Osteoblast (primary cell): Measurements from ENCODE around the gene SAP30BP. TPM values are rescaled to one million over a fixed set of nuclear protein-coding genes. Genes with fewer than 3 reads are reported as not detected.

Source experiments
- DNase-seq: peaks from one replicate; pipeline ENCODE4 v3.0.0; 2011; ENCODE audit warnings: low spot score, mixed read lengths; ENCODE audit not compliant: insufficient read length; ENCODE audit errors: missing footprints
- H2AFZ ChIP-seq: 2 replicates; pipeline ENCODE4 v1.6.0; 2011; ENCODE audit warnings: mild to moderate bottlenecking, low read length
- H3K27ac ChIP-seq: 2 replicates; pipeline ENCODE4 v1.5.1; 2011; ENCODE audit warnings: mild to moderate bottlenecking, low read depth, low read length, moderate library complexity
- H3K27me3 ChIP-seq: 2 replicates; pipeline ENCODE4 v1.6.0; 2012; ENCODE audit warnings: mild to moderate bottlenecking, control low read depth, inconsistent platforms, low read length, moderate library complexity; ENCODE audit not compliant: insufficient read depth
- H3K36me3 ChIP-seq: 2 replicates; pipeline ENCODE4 v1.5.1; 2011; ENCODE audit warnings: mild to moderate bottlenecking, low read length, control low read depth, moderate library complexity; ENCODE audit not compliant: insufficient read depth
- H3K4me1 ChIP-seq: 2 replicates; pipeline ENCODE4 v1.5.1; 2011; ENCODE audit warnings: mild to moderate bottlenecking, low read length, control low read depth, moderate library complexity; ENCODE audit not compliant: insufficient read depth
- H3K4me2 ChIP-seq: 2 replicates; pipeline ENCODE4 v1.6.0; 2011; ENCODE audit warnings: mild to moderate bottlenecking, low read length; ENCODE audit not compliant: insufficient read depth
- H3K4me3 ChIP-seq: fragments of 200-600 bp; sonication (generic); 3 replicates; pipeline ENCODE4 v1.5.1; 2012; ENCODE audit warnings: mild to moderate bottlenecking, low read length, inconsistent platforms; ENCODE audit not compliant: insufficient read depth
- H3K79me2 ChIP-seq: 2 replicates; pipeline ENCODE4 v1.6.0; 2012; ENCODE audit warnings: mild to moderate bottlenecking, low read length, control low read depth, inconsistent platforms; ENCODE audit not compliant: insufficient read depth
- H3K9me3 ChIP-seq: 2 replicates; pipeline ENCODE4 v1.5.1; 2011; ENCODE audit warnings: low read depth, low read length, control low read depth
- H4K20me1 ChIP-seq: 2 replicates; pipeline ENCODE4 v1.6.0; 2012; ENCODE audit warnings: mild to moderate bottlenecking, low read length, control low read depth; ENCODE audit not compliant: insufficient read depth
- total RNA-seq: library from RNA; depleted of rRNA; stranded (reverse); fragments of >200 nt; gene quantifications from 2 replicates; pipeline ENCODE4 v1.2.3, GENCODE V29; 2012
- TF ChIP-seq, protein P1 (sequence below): IDR thresholded peaks from 2 replicates; pipeline ENCODE4 v1.5.1; 2011; ENCODE audit warnings: mild to moderate bottlenecking, low read depth, low read length, moderate library complexity; ENCODE audit errors: extremely low read depth

Gene SAP30BP
- total RNA-seq, 1 donor, result 48.1 TPM

- no peak for DNase-seq
- Histone ChIP-seq H3K36me3 (peaks cover 27% of the 10 kb centered on the region), H3K27me3 (no peaks in the 10 kb centered on the region), H2AFZ (no peak overlapping the region), H3K4me1 (peaks cover 11% of the 10 kb centered on the region), H3K4me3 (no peak overlapping the region), H3K9me3 (no peaks in the 10 kb centered on the region), H4K20me1 (no peaks in the 10 kb centered on the region), H3K79me2 (peaks cover 18% of the 10 kb centered on the region), H3K4me2 (no peak overlapping the region), H3K27ac (no peak overlapping the region)
- TF ChIP-seq, protein P1, sequence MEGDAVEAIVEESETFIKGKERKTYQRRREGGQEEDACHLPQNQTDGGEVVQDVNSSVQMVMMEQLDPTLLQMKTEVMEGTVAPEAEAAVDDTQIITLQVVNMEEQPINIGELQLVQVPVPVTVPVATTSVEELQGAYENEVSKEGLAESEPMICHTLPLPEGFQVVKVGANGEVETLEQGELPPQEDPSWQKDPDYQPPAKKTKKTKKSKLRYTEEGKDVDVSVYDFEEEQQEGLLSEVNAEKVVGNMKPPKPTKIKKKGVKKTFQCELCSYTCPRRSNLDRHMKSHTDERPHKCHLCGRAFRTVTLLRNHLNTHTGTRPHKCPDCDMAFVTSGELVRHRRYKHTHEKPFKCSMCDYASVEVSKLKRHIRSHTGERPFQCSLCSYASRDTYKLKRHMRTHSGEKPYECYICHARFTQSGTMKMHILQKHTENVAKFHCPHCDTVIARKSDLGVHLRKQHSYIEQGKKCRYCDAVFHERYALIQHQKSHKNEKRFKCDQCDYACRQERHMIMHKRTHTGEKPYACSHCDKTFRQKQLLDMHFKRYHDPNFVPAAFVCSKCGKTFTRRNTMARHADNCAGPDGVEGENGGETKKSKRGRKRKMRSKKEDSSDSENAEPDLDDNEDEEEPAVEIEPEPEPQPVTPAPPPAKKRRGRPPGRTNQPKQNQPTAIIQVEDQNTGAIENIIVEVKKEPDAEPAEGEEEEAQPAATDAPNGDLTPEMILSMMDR, result no peak
Observed at GRCh38 chr17:75662511-75662910, 4.6 kb upstream of the SAP30BP start.

- peaks cover 20% of the 10 kb centered on the region for H3K4me1 ChIP-seq
- no peak overlapping the region for H3K27ac ChIP-seq
- peaks cover 5% of the 10 kb centered on the region for H4K20me1 ChIP-seq
- no peak overlapping the region for H3K4me2 ChIP-seq
- H3K79me2 ChIP-seq, result peaks cover 34% of the 10 kb centered on the region
- TF ChIP-seq, protein P1, result no peak
- no peak overlapping the region for H3K4me3 ChIP-seq
- H3K36me3 ChIP-seq, result peaks cover 30% of the 10 kb centered on the region
- H2AFZ ChIP-seq, result no peak overlapping the region
- no peaks in the 10 kb centered on the region for H3K27me3 ChIP-seq
- no peaks in the 10 kb centered on the region for H3K9me3 ChIP-seq
- DNase-seq, result no peak
Observed at GRCh38 chr17:75664099-75664549, 3.0 kb upstream of the SAP30BP start.

DNA sequence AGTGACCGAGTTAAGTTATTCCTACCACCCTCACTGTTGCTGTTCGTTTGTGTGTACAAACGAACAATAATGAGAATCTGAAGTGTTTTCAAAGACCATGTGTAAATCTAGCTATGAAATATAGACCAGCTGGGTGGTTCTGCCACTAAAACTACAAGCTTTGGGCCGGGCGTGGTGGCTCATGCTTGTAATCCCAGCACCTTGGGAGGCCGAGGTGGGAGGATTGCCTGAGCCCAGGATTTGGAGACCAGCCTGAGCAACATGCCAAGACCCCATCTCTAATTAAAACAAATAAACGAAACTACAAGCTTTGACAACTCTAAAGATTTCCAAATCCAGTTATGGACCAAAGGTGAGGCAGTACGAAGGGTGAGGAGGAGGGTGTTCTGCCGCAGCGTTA lies 1.2 kb upstream of the SAP30BP start:
- no peak for DNase-seq
- Histone ChIP-seq H3K27me3 (no peaks in the 10 kb centered on the region), H3K27ac (peak overlapping the region; percentile 94), H3K4me1 (peaks cover 20% of the 10 kb centered on the region), H3K4me3 (peak overlapping the region; percentile 96), H3K79me2 (peaks cover 52% of the 10 kb centered on the region), H3K36me3 (peaks cover 33% of the 10 kb centered on the region), H3K4me2 (peak overlapping the region; percentile 94), H3K9me3 (no peaks in the 10 kb centered on the region), H2AFZ (no peak overlapping the region), H4K20me1 (peaks cover 9% of the 10 kb centered on the region)
- TF ChIP-seq, protein P1, result no peak

- TF ChIP-seq, protein P1, result no peak
- peaks cover 20% of the 10 kb centered on the region for H3K4me1 ChIP-seq
- H3K27ac ChIP-seq, result peak overlapping the region; percentile 94
- no peaks in the 10 kb centered on the region for H3K27me3 ChIP-seq
- H4K20me1 ChIP-seq, result peaks cover 11% of the 10 kb centered on the region
- no peak for DNase-seq
- peaks cover 71% of the 10 kb centered on the region for H3K79me2 ChIP-seq
- H3K4me2 ChIP-seq, result peak overlapping the region; percentile 94
- H3K9me3 ChIP-seq, result no peaks in the 10 kb centered on the region
- H3K36me3 ChIP-seq, result peaks cover 39% of the 10 kb centered on the region
- H3K4me3 ChIP-seq, result peak overlapping the region; percentile 96
- peak overlapping the region; percentile 96 for H2AFZ ChIP-seq
Observed at GRCh38 chr17:75667825-75668224, 687 bp downstream of the SAP30BP start.
